ENCODE measurements around the gene CSMD2. TPM values are rescaled to one million over a fixed set of nuclear protein-coding genes. Genes with fewer than 3 reads are reported as not detected.

CSMD2 gene
- total RNA-seq, 1 experiment from 2014 or later, result 0.22 TPM

DNA sequence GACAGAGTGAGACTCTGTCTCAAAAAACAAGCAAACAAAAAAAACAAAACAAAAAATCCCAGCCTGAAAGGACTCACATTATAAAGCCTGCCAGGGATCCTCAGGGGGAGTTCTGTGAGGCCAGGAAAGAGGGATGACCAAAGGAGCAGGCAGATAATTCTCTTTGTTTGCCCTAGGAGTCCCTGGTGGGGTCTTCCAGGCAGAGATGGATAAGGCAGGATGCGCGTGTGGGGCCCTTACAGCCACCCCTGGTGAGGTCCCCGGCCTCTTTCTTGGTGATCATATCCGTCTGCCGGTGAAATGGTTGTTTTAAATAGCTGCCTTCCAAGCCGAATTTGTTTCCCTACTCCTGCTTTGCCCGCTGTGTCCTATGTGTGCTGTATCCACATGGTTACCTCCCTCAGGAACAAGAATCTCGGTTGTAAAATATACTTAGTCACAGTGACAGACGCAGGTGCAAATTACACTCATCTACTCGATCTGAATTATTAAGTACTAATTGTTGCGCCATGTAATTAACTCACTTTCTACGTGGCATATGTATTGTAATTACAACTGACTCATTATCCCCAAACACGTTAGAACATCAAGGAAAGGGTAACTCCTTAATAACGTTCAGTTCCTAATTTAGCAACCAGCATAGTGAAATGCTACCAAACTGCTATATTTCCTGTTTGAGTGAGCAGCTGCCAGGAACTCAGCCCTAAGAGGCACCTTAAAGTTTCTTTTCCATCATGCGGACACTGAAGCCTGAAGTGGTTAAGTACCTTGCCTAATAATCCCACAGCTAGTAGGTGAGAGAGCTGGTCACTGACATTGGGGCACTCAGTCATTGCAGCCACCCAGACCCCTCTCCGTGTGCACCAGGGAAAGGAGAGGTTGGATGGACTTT lies 586.2 kb downstream of the CSMD2 start:
- POLR2A ChIA-PET, result no interaction called here
- Histone ChIP-seq H3K36me3 (ENCODE audit: control insufficient read depth in 1 of 2, insufficient read depth in 2 of 2, low read length in 2 of 2) (no peaks in the 10 kb centered on the region), H2AFZ (ENCODE audit: low read depth, low read length, poor library complexity, severe bottlenecking) (no peak overlapping the region), H3K79me2 (ENCODE audit: insufficient read depth, low read length) (no peaks in the 10 kb centered on the region), H4K20me1 (ENCODE audit: insufficient read depth) (no peaks in the 10 kb centered on the region), H3K27me3 (ENCODE audit: insufficient read depth, low read length) (peaks cover 12% of the 10 kb centered on the region), H3K9ac (ENCODE audit: low read length) (no peak overlapping the region), H3K9me3 (ENCODE audit: control insufficient read depth in 1 of 2, insufficient read depth in 1 of 2, low read depth in 1 of 2, low read length in 2 of 2) (no peaks in the 10 kb centered on the region), H3K4me2 (ENCODE audit: low read length) (no peak overlapping the region), H3K9me2 (ENCODE audit: insufficient read depth) (no peaks in the 10 kb centered on the region), H3K27ac (ENCODE audit: low read depth, low read length) (no peak overlapping the region), H3K4me1 (ENCODE audit: control insufficient read depth in 1 of 2, insufficient read depth in 2 of 2, low read length in 2 of 2) (no peaks in the 10 kb centered on the region), H3K4me3 (replicated peaks in 1 of 2; ENCODE audit: low read depth in 1 of 2, low read length in 2 of 2) (no peak overlapping the region)
- no peak for ATAC-seq
- RAD21 ChIA-PET (ENCODE audit: low non-redundant PET in 1 of 2, low total read pairs in 2 of 2, uncharacterized antibody in 2 of 2, unreplicated experiment in 2 of 2), result no interaction called here
- CTCF ChIA-PET, result no interaction called here
- no peak for DNase-seq (ENCODE audit: low read depth, low spot score)
- TF ChIP-seq SIN3A (IDR thresholded peaks at IDR 0.05; ENCODE audit: low read depth), result no peak
- TF ChIP-seq, protein P1, sequence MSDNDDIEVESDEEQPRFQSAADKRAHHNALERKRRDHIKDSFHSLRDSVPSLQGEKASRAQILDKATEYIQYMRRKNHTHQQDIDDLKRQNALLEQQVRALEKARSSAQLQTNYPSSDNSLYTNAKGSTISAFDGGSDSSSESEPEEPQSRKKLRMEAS (IDR thresholded peaks at IDR 0.05), result no peak
- TF ChIP-seq TCF7L2 (IDR thresholded peaks at IDR 0.05; ENCODE audit: borderline replicate concordance, extremely low read depth, insufficient read depth, insufficient read length), result no peak
- TF ChIP-seq POLR2AphosphoS5 (IDR thresholded peaks at IDR 0.05; ENCODE audit: low read depth, low read length), result no peak
- TF ChIP-seq ELF1 (IDR thresholded peaks at IDR 0.05; ENCODE audit: borderline replicate concordance, low read depth), result no peak
- TF ChIP-seq, protein P2, sequence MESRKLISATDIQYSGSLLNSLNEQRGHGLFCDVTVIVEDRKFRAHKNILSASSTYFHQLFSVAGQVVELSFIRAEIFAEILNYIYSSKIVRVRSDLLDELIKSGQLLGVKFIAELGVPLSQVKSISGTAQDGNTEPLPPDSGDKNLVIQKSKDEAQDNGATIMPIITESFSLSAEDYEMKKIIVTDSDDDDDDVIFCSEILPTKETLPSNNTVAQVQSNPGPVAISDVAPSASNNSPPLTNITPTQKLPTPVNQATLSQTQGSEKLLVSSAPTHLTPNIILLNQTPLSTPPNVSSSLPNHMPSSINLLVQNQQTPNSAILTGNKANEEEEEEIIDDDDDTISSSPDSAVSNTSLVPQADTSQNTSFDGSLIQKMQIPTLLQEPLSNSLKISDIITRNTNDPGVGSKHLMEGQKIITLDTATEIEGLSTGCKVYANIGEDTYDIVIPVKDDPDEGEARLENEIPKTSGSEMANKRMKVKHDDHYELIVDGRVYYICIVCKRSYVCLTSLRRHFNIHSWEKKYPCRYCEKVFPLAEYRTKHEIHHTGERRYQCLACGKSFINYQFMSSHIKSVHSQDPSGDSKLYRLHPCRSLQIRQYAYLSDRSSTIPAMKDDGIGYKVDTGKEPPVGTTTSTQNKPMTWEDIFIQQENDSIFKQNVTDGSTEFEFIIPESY (IDR thresholded peaks at IDR 0.05; ENCODE audit: extremely low read depth, insufficient replicate concordance, low read length), result no peak
- no peak for TF ChIP-seq ZNF274 (IDR thresholded peaks at IDR 0.05; ENCODE audit: low read depth, low read length)
- TF ChIP-seq, protein P3, sequence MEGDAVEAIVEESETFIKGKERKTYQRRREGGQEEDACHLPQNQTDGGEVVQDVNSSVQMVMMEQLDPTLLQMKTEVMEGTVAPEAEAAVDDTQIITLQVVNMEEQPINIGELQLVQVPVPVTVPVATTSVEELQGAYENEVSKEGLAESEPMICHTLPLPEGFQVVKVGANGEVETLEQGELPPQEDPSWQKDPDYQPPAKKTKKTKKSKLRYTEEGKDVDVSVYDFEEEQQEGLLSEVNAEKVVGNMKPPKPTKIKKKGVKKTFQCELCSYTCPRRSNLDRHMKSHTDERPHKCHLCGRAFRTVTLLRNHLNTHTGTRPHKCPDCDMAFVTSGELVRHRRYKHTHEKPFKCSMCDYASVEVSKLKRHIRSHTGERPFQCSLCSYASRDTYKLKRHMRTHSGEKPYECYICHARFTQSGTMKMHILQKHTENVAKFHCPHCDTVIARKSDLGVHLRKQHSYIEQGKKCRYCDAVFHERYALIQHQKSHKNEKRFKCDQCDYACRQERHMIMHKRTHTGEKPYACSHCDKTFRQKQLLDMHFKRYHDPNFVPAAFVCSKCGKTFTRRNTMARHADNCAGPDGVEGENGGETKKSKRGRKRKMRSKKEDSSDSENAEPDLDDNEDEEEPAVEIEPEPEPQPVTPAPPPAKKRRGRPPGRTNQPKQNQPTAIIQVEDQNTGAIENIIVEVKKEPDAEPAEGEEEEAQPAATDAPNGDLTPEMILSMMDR (IDR thresholded peaks at IDR 0.05 in 2 of 3, conservative IDR thresholded peaks at IDR 0.05 in 1 of 3; ENCODE audit: borderline replicate concordance in 1 of 3, insufficient read depth in 1 of 3, low read depth in 2 of 3, low read length in 2 of 3), result no peak
- TF ChIP-seq EZH2phosphoT487 (IDR thresholded peaks at IDR 0.05; ENCODE audit: borderline replicate concordance), result no peak
- TF ChIP-seq, protein P4, sequence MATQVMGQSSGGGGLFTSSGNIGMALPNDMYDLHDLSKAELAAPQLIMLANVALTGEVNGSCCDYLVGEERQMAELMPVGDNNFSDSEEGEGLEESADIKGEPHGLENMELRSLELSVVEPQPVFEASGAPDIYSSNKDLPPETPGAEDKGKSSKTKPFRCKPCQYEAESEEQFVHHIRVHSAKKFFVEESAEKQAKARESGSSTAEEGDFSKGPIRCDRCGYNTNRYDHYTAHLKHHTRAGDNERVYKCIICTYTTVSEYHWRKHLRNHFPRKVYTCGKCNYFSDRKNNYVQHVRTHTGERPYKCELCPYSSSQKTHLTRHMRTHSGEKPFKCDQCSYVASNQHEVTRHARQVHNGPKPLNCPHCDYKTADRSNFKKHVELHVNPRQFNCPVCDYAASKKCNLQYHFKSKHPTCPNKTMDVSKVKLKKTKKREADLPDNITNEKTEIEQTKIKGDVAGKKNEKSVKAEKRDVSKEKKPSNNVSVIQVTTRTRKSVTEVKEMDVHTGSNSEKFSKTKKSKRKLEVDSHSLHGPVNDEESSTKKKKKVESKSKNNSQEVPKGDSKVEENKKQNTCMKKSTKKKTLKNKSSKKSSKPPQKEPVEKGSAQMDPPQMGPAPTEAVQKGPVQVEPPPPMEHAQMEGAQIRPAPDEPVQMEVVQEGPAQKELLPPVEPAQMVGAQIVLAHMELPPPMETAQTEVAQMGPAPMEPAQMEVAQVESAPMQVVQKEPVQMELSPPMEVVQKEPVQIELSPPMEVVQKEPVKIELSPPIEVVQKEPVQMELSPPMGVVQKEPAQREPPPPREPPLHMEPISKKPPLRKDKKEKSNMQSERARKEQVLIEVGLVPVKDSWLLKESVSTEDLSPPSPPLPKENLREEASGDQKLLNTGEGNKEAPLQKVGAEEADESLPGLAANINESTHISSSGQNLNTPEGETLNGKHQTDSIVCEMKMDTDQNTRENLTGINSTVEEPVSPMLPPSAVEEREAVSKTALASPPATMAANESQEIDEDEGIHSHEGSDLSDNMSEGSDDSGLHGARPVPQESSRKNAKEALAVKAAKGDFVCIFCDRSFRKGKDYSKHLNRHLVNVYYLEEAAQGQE (IDR thresholded peaks at IDR 0.05; ENCODE audit: low read depth), result no peak
- TF ChIP-seq CBX3 (IDR thresholded peaks at IDR 0.05; ENCODE audit: low read depth), result no peak
- TF ChIP-seq CEBPB (IDR thresholded peaks at IDR 0.05; ENCODE audit: low read depth), result no peak
- TF ChIP-seq JUND (IDR thresholded peaks at IDR 0.05), result no peak
- no peak for TF ChIP-seq RAD21 (IDR thresholded peaks at IDR 0.05; ENCODE audit: low read depth)
- TF ChIP-seq FOSL1 (IDR thresholded peaks at IDR 0.05; ENCODE audit: low read depth), result no peak
- no peak for TF ChIP-seq SRF (IDR thresholded peaks at IDR 0.05; ENCODE audit: low read depth)
- no peak for TF ChIP-seq EGR1 (IDR thresholded peaks at IDR 0.05; ENCODE audit: low read depth)
- no peak for TF ChIP-seq SP1 (IDR thresholded peaks at IDR 0.05; ENCODE audit: low read depth)
- no TSS peak for BruUV-seq (replicated peaks)
- intact Hi-C loops (cut with micrococcal nuclease), result no loop called here
